NCI-H526 treated with DMSO at 0.1 percent for 48 hours (cell line): ENCODE results near the gene AKT2.

Source experiments
- DNase-seq: peaks from one replicate; lab custom pipeline; 2025; lab: John Stamatoyannopoulos, UW

The AKT2 gene

GRCh38 chr19:40273469-40274360 is 11.4 kb downstream of the AKT2 start:
- no peak for DNase-seq

GRCh38 chr19:40272261-40272660 is 12.9 kb downstream of the AKT2 start:
- no peak for DNase-seq

GRCh38 chr19:40271706-40272105 is 13.4 kb downstream of the AKT2 start:
- no peak for DNase-seq

- no peak for DNase-seq
Observed at GRCh38 chr19:40270362-40271089, 14.6 kb downstream of the AKT2 start.

GRCh38 chr19:40269216-40269940 is 15.8 kb downstream of the AKT2 start:
- DNase-seq: no peak

- DNase-seq: no peak
Observed at GRCh38 chr19:40267601-40267997, 17.5 kb downstream of the AKT2 start.

GRCh38 chr19:40266912-40267600 is 18.1 kb downstream of the AKT2 start:
- no peak for DNase-seq

GRCh38 chr19:40266119-40266518 is 19.0 kb downstream of the AKT2 start:
- DNase-seq: no peak

GRCh38 chr19:40265763-40266099 is 19.4 kb downstream of the AKT2 start:
- DNase-seq: no peak

- no peak for DNase-seq
Observed at GRCh38 chr19:40265055-40265762, 19.9 kb downstream of the AKT2 start.

- DNase-seq: no peak
Observed at GRCh38 chr19:40264314-40265054, 20.7 kb downstream of the AKT2 start.

GRCh38 chr19:40263440-40264313 is 21.5 kb downstream of the AKT2 start:
- DNase-seq: no peak

- no peak for DNase-seq
Observed at GRCh38 chr19:40262422-40262821, 22.7 kb downstream of the AKT2 start.

- DNase-seq: no peak
Observed at GRCh38 chr19:40261631-40262030, 23.5 kb downstream of the AKT2 start.

- no peak for DNase-seq
Observed at GRCh38 chr19:40257096-40257517, 28.0 kb downstream of the AKT2 start.

GRCh38 chr19:40256512-40256911 is 28.6 kb downstream of the AKT2 start:
- no peak for DNase-seq

- DNase-seq: no peak
Observed at GRCh38 chr19:40255619-40256166, 29.5 kb downstream of the AKT2 start.

GRCh38 chr19:40254714-40255418 is 30.3 kb downstream of the AKT2 start:
- no peak for DNase-seq

- no peak for DNase-seq
Observed at GRCh38 chr19:40253611-40254092, 31.5 kb downstream of the AKT2 start.
